Testis (tissue), 2 donors: ENCODE results near the gene PPP1R3E.

ENCODE experiments used
- CTCF ChIP-seq, 3 experiments: fragments of 450-650 bp in 2 of 3; fragments of 200-600 bp in 1 of 3; sonication (generic) in 1 of 3; IDR thresholded peaks; one replicate each; pipeline ENCODE4 v1.5.1; 2016 to 2019; ENCODE audit warnings: antibody characterized with exemption in 3 of 3, mild to moderate bottlenecking in 2 of 3, moderate library complexity in 1 of 3
- POLR2A ChIP-seq: fragments of 450-650 bp; IDR thresholded peaks from one replicate; pipeline ENCODE4 v1.6.1; 2017; ENCODE audit warnings: antibody characterized with exemption, mild to moderate bottlenecking, moderate library complexity

- no peak for TF ChIP-seq CTCF (IDR thresholded peaks at IDR 0.05)
- TF ChIP-seq POLR2A, result no peak
Observed at GRCh38 chr14:23285530-23286019, 17.1 kb downstream of the PPP1R3E start.
